ENCODE measurements around the gene RPE65.
"Not testable (repeated sequence)": the region's sequence is repeated elsewhere in the genome, so short reads cannot be mapped to it uniquely, and the experiment has no call there.

RPE65 gene

DNA sequence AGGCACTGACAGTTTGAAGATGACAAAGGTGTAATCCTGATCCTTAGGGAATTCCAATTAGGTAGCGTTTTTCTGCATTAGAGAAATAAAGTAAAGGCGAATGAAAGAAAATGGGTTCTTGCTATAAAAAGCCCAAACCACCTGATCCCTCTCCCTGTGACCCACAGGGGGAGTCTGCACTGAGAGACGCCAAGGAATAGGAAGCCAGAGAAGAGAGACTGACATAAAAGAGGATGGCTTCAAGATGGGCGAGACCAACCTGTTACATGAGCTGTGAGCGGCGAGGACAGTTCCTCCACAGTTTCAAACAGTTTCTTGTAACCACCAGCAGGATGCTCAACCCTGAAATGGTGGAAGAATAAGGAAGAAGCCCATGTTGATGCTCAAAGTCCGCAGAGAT is 1.4 kb downstream of the RPE65 start:
- DNase-seq, result no peak

- DNase-seq, result no peak
Measured at GRCh38 chr1:68445709-68446108, 4.0 kb downstream of the RPE65 start.

DNA sequence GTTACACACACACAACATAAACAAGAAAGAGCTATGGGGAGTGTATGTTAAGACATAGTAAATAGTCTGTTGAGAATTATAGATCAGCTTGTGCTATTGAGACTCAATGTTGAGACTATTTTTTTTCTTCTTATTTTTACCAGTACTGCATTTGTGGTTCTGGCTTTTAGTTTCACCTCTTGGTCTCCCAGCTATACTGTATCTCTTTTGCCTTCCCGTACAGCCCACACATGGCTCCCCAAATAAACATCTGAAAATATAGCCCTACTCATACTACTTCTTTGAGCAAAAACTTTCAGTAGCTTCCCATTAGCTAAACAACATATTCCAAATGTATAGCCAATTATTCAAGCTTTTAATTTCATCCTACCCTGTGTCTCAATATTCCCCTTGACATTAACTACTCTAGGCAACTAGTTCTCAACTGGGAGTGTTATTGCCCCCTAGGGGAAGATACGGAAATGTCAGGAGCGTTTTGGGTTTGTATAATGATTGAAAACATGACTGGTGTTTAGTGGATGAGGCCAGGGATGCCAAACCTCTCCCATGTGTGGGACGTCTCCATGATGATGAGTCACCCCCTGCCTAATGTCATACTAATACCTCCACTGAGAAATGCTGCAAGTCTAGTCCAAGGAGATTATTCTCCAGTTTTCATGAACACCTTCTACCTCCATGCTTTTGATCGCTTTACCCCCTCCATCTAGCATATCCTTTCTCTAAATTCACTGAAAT is 6.8 kb downstream of the RPE65 start:
- DNase-seq, result no peak

DNA sequence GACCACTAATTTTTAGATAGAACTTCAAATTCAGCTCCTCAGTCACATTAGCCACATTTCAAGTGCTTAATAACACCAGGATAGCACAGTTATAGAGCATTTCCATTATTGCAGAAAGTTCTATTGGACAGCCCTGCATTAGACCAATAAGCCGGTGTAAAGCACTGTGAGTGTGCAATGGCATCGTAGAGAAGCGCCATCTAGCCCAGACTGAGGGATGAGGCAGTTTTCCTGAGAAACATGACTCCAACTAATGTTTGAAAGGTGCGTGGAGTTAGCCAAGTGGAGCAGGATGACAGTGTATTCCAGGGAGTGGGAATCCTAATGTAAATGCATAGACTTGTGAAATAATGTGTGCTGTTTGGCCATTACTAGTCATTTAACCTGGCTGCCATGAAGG is 7.7 kb downstream of the RPE65 start:
- no peak for DNase-seq

GRCh38 chr1:68438310-68438709 is 11.4 kb downstream of the RPE65 start:
- DNase-seq, result no peak

DNA sequence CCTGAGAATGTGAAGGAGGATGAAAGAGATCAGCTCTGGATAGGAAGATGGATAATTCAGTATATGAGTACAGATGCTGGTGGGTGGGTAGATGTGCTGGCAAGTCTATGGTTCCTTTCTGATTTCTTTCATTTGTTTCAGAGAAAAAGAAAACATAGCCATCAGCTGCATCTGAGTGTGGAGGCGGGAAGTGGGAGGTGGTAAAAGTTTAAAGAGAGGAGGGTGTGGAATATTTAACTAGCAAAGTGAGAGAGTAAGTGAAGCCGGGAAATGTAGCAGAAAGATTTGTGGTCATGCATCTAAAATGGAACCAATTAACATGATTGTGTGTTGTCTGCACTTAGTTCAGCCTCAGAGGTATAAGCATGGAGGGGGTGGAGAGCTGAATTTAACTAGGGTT is 16.4 kb downstream of the RPE65 start:
- DNase-seq, result no peak

- DNase-seq, result no peak
Measured at GRCh38 chr1:68431076-68431475, 18.7 kb downstream of the RPE65 start.

DNA sequence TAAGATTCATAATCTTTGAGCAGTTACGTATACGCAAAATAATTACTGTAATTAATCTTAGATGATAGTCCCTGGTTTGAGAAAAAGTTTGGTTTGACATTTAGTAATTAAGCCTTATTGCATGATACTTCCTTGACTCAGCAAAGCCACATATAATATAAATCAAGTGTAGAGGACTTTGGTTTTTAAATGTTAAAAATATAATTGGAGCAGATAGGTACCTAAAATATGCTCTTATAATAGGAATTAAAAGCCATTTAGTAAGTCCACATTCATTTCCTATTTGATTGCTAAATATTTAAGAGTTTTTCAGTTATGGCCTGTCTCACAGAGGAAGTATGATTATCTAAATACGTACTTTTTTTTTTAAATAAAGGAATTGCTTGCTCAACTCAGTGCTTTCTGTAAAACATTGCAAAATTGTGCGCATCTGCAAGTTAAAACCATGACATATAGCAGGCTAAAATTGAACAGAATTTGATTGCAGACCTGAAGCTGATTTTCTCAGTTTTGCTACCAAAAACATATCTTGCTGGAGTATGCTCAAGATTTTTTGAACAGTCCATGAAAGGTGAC is 20.4 kb downstream of the RPE65 start:
- DNase-seq, result no peak

GRCh38 chr1:68426594-68426993 is 23.2 kb downstream of the RPE65 start:
- DNase-seq, result no peak

DNA sequence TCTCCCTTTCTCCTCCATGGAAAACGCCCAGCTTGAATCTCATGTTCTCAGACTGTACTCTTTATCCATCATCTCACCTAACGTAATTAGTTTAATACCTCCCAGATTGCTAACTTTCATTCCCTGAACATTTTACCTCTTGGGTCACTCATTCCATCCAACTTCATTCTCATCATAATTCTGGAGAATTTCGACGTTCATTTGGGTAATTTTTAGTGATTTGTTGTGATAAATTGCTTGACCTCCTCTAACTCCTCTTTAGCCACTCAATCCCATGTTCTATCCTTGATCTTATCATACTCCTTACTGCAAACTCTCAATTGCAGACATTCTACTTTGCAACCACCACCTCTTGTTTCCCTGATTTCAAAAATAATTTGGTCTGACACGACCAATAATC is 28.4 kb downstream of the RPE65 start:
- no peak for DNase-seq

DNA sequence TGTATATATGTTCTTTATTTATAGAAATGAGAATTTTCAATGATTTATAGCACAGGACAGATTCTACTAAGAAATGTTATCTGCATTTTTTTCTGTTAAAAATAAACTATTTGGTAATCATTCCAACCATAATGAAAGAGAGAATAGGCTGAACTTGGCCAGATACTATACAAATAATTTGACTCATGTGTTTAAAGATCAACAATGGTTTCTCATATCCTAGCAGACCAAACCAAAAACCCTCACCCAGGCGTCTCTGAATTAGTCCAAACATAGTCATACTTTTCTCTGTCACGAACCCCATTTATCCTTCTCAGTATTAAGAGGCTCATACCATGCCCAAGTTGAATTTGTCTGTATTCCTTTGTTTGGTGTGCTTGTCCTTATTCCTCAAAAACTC is 40.3 kb downstream of the RPE65 start:
- DNase-seq, result no peak

DNA sequence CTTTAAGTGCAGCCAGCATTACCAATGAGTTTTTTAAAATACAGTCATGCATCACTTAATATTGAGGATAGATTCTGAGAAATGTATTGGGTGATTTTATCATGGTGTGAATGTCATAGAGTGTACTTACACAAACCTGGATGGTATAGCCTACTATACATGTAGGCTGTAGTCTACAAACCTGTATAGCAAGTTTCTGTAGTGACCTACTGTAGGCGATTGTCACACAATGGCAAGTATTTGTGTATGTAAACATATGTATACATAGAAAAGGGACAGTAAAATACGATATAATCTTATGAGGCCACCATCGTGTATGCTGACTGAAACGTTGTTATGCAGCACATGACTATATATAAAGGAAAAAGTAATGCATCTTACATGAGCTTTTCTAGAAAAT is 48.2 kb downstream of the RPE65 start:
- DNase-seq, result no peak

GRCh38 chr1:68395575-68395974 is 54.2 kb downstream of the RPE65 start:
- DNase-seq, result not testable (repeated sequence)

GRCh38 chr1:68392474-68392873 is 57.3 kb downstream of the RPE65 start:
- not testable (repeated sequence) for DNase-seq

- DNase-seq, result not testable (repeated sequence)
Measured at GRCh38 chr1:68385798-68386524, 63.8 kb downstream of the RPE65 start.

- DNase-seq, result no peak
Measured at GRCh38 chr1:68384872-68385411, 64.8 kb downstream of the RPE65 start.

GRCh38 chr1:68384321-68384813 is 65.4 kb downstream of the RPE65 start:
- no peak for DNase-seq

DNA sequence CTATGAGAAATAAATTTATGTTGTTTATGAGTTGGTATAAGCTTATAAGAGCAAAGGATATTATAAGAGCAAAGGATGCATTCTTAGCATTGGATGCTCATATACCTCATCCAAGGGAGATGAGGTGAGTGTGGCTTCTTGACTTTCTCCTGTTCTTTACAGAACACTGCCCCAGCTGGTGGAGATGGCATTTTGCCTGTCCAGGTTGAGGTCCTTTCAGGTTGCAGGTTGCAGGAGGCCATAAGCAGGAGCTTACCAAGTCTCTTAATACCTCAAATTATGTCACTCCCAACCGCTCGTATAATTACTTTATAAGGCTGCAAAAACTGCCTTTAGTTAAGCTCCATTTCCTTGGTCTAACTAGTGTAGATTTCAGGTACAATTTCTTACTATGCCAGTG is 66.7 kb downstream of the RPE65 start:
- DNase-seq, result no peak

DNA sequence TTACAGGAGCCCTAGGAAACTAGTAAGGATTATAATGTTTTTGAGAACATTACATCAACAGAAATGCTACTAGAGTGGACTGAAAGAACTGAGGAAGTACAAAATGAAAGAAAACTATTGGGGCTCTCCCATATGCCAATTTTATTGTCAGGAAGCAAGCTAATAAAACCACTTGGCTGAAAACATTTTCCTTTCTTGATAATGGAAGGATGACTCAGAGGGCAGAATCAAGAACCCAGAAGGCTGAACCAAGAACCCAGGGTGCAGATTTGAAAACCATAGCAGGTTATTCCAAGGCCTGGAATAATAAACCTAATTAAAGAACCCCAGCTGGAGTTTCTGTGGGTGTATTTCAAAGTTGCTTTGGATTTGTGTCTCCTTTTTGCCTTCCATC is 70.7 kb downstream of the RPE65 start:
- DNase-seq, result no peak

Data from NCI-H2029 treated with DMSO at 0.1 percent for 48 hours (cell line).